GM21367 (cell line): Measurements from ENCODE around the gene E2F7.
A peak's percentile ranks its signal among the peaks of the same experiment; 100 is the strongest.

Source experiments
- ATAC-seq: cut with Tn5 transposase; IDR thresholded peaks from one replicate; pipeline ENCODE4 v1.9.1; 2021; ENCODE audit not compliant: unreplicated experiment

Gene E2F7

GRCh38 chr12:77070382-77070781, 5.0 kb upstream of the E2F7 start:
- ATAC-seq = peak; percentile 54

GRCh38 chr12:77064896-77065360, 441 bp downstream of the E2F7 start:
- no peak for ATAC-seq

- peak; percentile 36 for ATAC-seq
Measured at GRCh38 chr12:77062846-77063461, 2.4 kb downstream of the E2F7 start.

DNA sequence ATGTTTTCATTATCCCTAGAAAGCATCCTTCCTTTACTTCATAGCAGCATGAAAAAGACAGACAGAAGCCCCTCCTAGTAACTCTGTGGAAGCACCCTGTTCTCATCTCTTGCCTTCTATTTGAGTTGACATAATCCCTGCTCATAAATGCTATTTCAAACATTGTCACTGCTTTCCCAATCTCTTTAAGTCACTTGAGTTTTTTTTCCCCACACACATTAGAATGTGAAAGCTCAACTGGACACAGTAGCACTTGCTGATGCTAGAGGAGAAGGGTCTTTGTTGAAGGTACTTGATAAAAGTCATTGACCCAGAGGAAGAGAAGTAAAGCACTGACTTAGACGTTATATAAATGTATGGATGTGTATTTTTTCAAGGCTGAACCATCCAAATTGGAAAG, 3.0 kb downstream of the E2F7 start:
- no peak for ATAC-seq

DNA sequence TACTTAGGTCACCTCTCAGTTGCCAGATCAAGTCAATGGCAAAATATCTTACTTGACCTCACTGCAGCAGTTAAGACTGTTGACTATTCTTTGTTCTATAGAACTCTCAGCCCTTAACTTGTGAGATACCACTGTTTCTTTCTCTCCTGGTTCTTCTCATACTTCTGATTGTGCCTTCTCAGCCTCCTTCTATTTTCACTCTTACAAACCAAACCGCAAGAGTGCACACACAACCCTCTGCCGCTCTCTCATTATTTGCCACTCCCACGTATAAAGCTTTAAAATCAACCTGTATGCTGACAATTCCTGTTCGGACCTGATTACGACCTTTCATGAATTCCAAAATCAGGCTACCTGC, 4.5 kb downstream of the E2F7 start:
- ATAC-seq = peak; percentile 29

DNA sequence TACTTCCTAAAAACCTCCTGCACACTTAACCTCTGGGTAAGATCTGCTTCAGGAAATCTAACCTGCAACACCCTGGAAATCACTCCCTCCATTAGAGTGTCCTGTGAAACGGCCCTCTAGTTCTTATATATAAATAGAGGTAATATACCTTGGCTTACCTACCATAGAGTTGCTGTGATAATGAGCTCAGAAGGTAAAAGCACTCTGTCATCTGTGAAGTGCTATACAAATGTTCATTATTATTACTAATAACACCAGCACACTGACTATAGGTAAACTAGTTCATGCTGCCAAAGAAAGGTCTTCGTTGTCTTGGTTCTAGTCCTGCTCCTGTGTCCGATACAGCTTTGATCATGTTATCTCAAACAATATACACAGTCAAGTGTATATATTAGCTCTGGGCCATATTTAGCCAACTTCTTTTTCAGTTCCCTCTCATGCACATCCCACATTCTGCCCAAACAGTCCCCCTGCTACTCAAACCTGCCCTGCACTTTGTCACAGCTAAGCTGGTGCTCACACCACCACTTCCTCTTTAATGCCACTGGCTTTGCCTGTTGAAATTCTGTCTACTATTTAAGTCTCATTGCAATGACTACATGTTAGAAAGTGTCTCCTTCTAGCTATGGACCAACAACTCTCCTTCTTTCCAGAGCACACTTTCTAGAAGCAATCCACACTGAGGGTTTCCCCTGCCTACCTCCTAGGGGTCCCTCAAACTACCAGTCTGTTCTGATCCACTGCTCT, 5.1 kb downstream of the E2F7 start:
- peak; percentile 71 for ATAC-seq

GRCh38 chr12:77058740-77059139, 6.6 kb downstream of the E2F7 start:
- no peak for ATAC-seq

- no peak for ATAC-seq
Measured at GRCh38 chr12:77054851-77055250, 10.5 kb downstream of the E2F7 start.

- no peak for ATAC-seq
Measured at GRCh38 chr12:77053259-77053658, 12.1 kb downstream of the E2F7 start.

- peak; percentile 98 for ATAC-seq
Measured at GRCh38 chr12:77049767-77050353, 15.5 kb downstream of the E2F7 start.

- ATAC-seq = no peak
Measured at GRCh38 chr12:77047341-77048109, 17.8 kb downstream of the E2F7 start.

DNA sequence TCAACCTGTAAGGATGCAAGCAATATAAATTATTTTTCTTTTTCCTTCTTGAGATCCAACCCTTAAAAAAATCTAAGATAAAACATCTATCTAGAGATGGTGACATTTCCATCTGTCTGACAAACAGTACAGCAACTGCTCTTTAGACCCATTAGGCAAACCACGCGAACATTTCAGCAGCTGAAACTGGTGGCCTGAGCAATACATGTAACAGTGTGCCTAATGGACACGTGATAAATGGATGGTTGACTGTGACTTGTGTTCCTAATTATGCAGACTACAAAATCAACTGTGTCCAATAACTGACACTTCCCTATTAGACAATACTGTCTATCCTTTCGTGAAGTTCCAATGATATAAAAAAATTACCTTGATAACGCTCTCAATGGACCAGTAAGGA, 18.9 kb downstream of the E2F7 start:
- no peak for ATAC-seq

GRCh38 chr12:77045183-77045582, 20.2 kb downstream of the E2F7 start:
- ATAC-seq = no peak

DNA sequence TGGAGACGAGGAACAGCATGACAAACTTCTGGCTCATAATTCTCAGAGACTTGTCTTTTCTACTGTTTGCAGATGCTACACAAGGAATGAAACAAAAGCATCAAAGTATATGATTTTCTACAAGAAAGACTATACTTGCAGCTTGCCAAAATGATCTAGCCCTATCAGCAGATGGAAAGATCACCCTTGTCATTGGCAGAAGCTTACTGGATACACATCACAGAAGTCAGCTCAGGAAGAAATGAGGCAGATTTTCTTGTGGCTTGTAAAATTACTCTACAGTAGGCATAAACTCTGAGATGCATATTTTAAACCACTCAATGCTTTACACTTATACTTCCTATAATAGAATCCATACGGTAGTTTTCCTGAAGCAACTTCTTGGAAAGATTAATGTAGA, 20.6 kb downstream of the E2F7 start:
- ATAC-seq = no peak

DNA sequence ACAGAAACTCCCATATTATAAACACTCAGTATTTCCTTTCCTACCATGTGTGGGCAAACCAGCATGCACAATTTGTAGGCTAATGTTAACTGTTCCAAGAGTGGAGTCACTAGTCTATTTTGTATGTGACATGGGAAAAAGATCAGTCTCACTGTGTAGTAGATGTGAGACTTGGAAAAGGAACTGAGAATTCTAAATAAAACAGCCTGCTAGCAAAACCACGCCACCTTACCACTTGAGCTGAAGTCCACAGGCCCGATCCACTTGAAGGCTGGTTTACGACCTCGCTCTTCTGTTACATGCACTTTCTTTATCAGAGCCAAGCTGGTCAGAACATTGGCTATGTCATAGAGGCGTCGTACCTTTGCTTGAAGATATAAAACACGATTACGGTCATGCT, 22.5 kb downstream of the E2F7 start:
- ATAC-seq = peak; percentile 83

GRCh38 chr12:77040231-77040630, 25.1 kb downstream of the E2F7 start:
- no peak for ATAC-seq

DNA sequence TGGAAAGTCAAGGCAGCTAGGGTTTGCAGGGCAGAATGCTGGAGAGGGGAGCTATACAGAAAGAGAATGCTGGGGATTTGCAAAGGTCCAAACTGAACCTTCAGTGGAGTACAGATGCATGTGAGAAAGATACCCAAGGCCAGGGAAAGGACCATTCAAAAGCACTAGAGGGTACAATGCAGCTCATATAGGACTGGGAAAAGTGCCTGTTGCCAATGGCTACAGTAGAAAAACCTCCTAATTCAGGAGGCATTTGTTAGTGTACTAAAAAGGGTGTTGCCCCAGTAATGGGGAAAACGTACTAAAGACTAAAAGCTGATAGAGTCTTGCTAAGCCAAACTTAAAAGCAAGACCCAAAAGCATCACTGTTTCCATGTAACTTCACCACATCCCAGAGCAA, 30.1 kb downstream of the E2F7 start:
- ATAC-seq = no peak

DNA sequence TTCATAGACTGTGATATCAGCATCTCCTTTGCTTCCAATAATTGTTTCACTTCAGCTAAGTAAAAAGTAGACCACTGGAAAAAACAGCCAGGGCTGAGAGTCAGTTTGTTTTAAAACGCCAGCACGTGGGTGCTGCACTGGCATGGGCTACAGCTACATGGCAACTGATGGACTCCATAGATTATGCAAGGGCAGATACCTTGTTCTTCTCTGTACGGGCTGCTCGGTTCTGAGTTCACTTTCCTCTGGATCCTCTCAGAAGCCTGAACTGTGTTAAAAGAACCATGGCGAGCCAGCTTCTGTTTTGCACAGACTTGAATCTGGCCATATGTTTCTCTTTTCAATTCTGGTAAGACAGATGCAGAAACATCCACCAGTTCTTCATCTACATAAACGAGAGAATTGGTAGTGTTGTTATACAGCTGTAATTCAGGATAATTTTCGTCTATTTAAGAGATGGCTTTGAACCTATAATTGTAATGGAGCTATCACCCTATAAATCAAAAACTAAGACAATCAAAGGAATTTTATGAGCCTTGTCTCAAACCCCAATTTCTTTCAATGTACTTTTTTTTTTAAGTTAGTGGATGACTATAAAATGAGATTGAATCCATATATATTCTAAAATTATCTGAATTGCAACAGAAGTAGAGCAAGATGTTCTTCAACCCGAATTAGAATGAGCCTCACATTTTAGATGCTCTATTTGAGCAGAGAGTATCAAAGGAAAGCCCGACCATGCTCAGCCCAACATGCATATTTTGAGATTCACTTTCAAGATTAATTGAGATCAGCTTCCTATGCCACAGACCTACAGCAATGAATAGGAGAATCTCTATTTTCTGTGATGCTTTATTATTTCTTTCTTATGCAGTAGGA, 31.5 kb downstream of the E2F7 start:
- no peak for ATAC-seq

- no peak for ATAC-seq
Measured at GRCh38 chr12:77032406-77032805, 33.0 kb downstream of the E2F7 start.

GRCh38 chr12:77031745-77032144, 33.6 kb downstream of the E2F7 start:
- no peak for ATAC-seq
